ENCODE measurements around the gene SHC3. TPM values are rescaled to one million over a fixed set of nuclear protein-coding genes. Genes with fewer than 3 reads are reported as not detected.
A peak's percentile ranks its signal among the peaks of the same experiment; 100 is the strongest.

The SHC3 gene
- polyA plus RNA-seq, 12 donors = 0.52 to 1.4 (median 0.81) TPM; not detected in 1

- no peak for DNase-seq
Observed at GRCh38 chr9:89112243-89112642, 66.4 kb downstream of the SHC3 start.

DNA sequence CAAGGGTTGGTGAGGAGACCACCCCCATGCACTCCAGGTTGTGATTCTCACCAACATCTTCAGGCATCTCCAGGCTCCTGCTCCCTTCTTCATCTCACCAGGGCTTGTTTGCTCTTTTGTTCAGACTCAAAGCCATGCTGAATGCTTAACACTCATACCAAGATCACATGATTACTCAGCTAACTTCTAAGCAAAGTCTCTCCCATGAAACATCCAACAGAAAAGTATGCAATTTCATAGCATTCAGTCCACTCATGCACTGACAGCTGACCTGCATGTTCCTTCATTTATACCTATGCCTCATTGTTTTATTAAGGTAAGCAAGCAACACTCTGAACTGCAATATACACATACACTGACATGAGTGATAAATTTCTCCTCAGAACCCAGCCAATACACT is 69.0 kb downstream of the SHC3 start:
- no peak for DNase-seq

GRCh38 chr9:89107406-89107805 is 71.2 kb downstream of the SHC3 start:
- no peak for DNase-seq

DNA sequence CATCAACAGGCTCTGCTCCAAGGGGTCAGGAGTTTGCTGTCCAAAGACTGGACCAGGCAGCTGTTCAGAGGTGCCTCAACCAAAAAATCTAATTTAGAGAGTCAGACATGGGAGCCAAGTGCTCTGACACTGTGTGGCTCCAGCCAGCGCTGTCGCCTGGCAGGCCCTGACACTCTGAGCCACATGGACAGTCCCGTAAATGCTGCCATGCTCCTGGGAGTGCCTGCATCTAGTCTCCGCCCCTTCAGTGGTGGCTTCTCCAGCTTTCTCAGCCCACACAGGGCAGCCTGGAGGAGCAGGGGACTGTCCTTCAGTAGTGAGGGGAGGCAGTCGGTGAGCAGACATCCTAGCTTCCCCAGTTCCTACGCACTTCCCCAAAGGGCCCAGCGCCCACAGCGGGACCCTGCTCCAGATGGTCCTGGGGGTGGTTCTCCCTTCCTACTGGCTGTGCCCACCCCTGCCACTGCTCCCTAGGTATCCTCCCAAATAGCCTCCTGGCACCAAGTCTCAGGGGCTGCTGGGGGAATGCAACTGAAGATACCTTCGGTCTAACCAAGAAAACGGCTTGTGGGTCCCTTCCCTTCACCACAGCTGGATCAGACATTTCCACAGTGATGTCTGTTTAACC is 72.3 kb downstream of the SHC3 start:
- no peak for DNase-seq

DNA sequence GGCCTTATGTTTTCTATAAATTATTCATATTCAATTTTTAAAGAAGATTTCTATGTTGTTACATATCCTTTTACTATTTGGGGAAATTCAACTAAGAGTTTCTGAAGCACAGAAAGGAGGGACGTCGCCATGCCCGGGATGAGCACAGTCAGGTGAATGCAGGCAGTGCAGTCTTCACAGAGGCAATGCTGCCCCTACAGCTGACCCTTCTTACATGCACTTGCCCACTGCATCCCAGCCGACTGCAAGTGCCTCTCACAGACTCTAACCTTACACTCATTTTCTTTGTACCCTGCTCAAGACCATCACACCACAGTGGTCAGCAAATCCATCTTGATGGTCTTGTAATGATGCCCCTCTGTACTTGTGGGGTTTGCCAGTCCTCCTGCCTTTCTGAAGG is 73.8 kb downstream of the SHC3 start:
- no peak for DNase-seq

DNA sequence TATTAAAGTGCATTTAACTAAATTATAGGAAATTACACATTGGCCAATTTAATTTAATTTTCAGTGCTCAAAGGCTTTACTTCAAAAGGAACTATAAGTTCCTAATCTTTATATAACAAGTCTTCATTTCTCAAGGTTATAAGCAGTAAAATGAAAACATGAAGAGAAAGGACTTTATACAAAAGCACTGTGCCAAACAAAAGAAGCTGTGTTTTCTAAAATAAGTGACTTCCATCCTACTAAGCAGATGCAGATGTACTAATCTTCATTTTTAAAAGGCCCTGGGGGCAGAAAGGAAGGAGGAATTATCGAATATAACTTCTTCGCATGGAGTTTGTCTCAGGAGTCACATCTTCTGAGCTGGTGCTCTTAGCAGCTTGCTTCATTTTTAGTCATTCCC is 81.4 kb downstream of the SHC3 start:
- peak; percentile 23 for DNase-seq

GRCh38 chr9:89096807-89097206 is 81.8 kb downstream of the SHC3 start:
- DNase-seq = no peak

- DNase-seq = no peak
Observed at GRCh38 chr9:89095761-89096528, 82.7 kb downstream of the SHC3 start.

- no peak for DNase-seq
Observed at GRCh38 chr9:89093201-89093975, 85.2 kb downstream of the SHC3 start.

DNA sequence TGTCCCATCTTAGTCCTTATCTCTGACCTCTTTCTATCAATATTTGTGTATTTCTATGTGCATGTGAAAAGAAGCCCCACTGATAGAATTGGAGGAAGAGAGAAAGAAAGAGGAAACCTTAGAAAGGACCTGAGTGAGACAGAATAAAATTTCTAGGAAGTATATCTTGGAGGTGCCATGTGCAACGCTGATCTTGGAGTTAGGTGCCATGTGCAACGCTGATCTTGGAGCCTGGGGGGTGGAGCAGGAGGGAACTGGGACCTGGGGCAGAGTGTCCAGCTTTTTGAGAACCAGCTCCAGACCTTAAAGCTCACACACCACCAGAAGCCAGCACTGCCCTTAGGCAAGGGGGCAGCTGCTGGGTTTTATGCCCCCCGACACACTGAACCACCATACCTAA is 89.4 kb downstream of the SHC3 start:
- no peak for DNase-seq

DNA sequence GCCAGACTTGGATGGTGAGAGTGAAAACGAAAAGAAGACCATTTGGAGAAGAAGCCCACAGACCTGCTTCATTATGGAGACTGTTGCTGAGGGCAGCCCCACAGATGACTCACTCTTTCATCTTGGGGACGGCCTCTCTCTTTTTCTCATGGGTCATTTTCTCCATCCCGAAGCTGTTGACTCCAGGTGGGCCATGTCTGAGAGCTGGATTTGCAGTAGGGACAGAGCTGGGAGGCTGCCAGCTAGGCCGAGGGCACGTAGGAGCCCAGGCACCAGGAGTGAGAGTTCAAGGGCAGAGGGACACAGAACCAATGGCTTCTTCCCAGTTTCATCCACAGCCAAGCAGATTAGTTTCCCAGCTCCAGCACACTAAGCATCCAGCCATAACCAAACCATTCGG is 95.0 kb downstream of the SHC3 start:
- no peak for DNase-seq

GRCh38 chr9:89080193-89080592 is 98.4 kb downstream of the SHC3 start:
- DNase-seq = no peak

DNA sequence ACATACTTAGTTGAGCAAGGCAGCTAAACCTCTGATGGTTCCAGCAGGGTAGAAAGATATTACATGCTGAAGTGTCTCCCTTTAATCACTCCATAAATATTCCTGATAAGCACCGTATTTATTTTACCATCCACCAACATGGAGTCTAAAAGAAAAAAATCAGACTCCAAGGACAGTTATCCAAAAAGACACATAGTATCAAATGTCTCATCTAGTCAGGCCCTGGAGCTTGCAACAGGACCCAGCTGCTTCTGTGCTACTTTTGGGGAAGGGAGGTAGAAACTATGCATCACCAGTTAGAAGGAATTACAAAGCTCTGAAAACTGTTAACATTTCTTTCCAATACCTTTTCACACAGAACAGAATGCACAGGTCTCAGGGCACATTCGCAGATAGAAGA is 99.2 kb downstream of the SHC3 start:
- DNase-seq = no peak

- DNase-seq = no peak
Observed at GRCh38 chr9:89078860-89079259, 99.8 kb downstream of the SHC3 start.

DNA sequence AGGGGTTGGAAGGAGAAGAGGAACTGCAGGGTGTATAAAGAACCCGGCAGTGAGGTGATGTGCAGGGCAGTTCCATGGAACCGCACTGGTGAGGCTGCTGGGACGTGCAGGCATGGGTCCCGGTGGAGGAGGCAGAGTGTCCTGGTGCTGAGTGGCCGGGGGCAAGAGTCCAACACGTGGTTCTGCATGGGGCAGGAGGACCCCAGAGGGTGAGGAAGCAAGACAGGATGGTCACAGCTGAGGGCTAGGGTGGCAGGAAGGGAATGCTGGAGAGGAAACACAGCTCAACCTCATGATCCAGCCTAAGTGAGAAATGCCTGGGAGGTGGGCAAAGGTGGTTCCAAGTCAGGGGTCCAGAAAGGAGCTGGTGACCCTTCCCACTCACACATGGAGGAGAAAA is 100.2 kb downstream of the SHC3 start:
- no peak for DNase-seq

DNA sequence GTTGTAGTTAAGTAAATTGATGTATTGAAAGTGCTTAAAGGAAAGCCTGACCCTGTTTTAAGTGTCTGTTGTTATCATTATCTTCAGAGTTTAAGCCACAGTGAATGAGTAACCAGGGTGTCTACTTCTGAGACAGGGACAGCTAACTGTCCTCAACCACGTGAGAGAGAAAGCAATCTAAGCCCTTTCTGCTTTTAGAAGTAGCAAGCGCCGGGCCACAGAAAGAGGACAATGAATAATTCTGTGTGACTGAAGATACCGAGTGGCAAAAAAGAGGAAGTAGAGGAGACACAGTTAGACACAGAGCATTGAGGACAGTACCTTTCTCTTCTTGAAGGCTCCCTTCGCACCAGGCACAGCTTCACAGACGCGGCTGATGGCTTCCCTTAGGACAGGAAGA is 101.1 kb downstream of the SHC3 start:
- DNase-seq = no peak

DNA sequence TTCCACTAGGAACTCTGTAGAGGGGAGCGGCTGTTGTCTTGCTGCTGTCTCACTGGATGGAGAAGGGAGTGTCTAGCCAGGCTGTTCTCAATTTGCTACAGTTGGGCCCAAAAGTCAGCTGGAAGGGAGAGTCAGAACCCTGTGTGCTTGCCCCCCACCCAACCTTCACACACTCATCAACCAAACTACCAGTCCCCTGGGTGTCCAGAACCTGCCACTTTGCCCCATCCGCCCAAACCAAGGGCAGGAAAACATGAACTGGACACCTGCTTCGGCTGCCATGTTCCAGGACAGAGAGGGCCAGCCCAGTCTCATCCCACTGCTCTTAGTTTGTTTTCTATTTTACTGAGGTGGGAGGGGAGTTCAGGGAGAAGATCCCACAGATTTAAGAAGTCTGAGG is 105.2 kb downstream of the SHC3 start:
- no peak for DNase-seq

- DNase-seq = no peak
Observed at GRCh38 chr9:89071591-89071990, 107.0 kb downstream of the SHC3 start.

- no peak for DNase-seq
Observed at GRCh38 chr9:89066835-89067234, 111.8 kb downstream of the SHC3 start.

- no peak for DNase-seq
Observed at GRCh38 chr9:89065921-89066320, 112.7 kb downstream of the SHC3 start.

GRCh38 chr9:89060790-89061189 is 117.8 kb downstream of the SHC3 start:
- no peak for DNase-seq

GRCh38 chr9:89059925-89060506 is 118.6 kb downstream of the SHC3 start:
- no peak for DNase-seq

GRCh38 chr9:89058906-89059305 is 119.7 kb downstream of the SHC3 start:
- DNase-seq = no peak
